ENCODE measurements around the gene DCAF5. TPM values are rescaled to one million over a fixed set of nuclear protein-coding genes. Genes with fewer than 3 reads are reported as not detected.

The DCAF5 gene
- polyA plus RNA-seq, 12 donors: 37.4 to 61.2 (median 45.2) TPM; not detected in 1

GRCh38 chr14:69152181-69152901, 578 bp downstream of the DCAF5 start:
- peak; percentile 45 for DNase-seq

DNA sequence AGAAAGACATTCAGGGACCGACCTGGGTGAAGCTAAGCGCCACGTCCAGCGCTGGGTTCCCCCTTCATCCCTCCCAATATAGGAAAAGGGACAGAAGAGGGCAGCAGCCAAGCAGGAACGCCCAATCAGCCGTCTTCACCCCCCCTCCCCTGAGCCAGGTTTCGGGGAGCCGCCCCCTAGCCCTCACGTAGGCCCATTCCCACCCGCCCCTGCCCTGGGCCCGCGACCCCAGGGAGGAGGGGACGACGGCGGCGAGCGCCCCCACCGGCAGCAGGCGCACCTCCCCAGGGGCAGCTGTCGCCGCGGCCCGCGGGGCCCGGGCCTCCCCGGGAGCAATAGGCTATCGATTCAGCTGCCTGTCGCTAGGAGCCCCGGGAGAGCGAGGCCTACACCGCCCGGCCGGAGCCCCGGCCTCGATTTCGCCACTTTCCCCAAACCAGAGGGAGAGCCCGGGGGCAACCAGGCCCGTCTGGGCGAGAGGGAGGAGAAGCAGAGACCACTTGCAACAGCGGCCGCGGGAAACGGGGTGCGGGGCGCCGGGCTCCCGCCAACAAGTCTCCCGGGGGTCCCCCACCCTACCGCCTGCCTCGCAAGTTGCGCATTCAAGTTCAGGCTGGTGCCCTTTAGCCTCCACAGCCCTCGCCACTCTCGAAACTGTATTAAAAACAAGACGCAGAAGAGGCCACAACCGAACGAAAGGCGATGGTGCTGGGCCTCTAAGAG, 1.3 kb downstream of the DCAF5 start:
- DNase-seq: peak; percentile 73

DNA sequence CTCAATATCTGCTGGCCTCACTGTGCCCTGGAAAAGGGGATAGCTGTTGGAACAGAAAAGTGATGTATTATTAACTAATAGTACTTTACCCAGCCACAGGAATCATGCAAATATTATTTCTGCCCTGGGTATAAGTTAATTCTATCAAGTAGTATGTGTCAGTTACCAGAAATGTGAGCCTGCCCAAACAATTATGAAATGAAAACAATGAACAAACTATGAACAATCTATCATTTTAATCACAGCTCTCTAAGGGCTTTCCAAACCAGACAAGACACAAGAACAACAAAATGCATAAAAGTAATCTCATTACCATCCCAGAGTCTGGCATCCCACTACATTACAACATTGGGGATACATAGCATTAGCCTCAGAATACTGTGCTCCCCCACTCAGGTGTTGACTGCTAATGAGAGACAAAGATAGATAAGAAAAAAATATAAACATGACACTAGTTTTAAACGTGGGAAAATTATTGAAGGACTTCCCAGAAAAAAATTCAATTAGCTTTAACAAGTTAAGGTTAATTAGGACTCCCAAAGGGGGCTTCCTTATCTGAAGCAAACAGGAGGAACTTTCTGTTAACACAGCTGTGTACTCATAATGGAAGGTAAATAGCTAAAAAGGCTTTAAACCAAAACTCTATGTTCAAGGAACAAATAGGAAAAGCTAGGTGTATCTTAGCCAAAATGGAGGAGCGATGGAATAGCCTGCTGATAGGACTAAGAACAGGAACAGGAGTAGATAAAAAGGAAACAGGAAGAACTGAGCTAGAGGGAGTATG, 3.3 kb downstream of the DCAF5 start:
- no peak for DNase-seq

- DNase-seq: no peak
Measured at GRCh38 chr14:69142101-69142500, 10.8 kb downstream of the DCAF5 start.

DNA sequence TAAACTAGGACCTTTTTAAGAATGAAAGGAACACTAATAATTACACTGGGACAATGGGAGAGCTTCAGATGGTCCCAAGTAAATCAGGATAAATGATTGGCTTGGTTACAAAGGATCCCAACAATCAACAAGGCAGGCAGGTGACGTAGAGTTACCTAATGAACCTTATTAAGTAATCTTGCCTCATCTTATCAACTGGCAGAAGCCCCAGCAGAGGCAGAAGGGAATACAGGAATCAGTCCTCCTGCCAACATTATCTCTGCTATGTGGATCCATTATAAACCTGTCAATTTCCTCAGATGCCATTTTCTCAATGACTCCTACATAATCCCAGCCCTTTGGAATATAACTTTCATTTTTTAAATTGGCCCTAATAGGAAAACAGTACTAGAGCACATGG, 11.4 kb downstream of the DCAF5 start:
- DNase-seq: no peak

- DNase-seq: no peak
Measured at GRCh38 chr14:69139743-69140142, 13.2 kb downstream of the DCAF5 start.

- peak; percentile 26 for DNase-seq
Measured at GRCh38 chr14:69137843-69138535, 14.9 kb downstream of the DCAF5 start.

GRCh38 chr14:69137416-69137815, 15.5 kb downstream of the DCAF5 start:
- no peak for DNase-seq

DNA sequence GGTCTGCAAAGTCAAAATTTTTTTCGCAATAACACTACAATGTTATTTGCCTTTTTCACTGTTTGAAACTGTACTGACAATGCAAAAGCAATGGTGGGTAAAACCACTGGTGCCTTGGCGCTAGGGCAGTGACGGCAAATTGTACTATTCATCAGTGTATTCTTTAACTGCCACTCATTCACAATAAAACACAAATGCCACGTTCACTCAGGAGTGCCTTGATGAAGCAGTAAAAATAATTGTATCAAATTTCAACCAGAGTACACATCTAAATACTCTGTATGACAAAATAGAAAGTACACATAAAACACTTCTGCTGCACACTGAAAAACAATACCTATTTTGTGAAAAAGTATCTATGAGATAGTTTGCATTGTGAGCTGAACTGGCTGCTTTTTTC, 17.8 kb downstream of the DCAF5 start:
- no peak for DNase-seq

DNA sequence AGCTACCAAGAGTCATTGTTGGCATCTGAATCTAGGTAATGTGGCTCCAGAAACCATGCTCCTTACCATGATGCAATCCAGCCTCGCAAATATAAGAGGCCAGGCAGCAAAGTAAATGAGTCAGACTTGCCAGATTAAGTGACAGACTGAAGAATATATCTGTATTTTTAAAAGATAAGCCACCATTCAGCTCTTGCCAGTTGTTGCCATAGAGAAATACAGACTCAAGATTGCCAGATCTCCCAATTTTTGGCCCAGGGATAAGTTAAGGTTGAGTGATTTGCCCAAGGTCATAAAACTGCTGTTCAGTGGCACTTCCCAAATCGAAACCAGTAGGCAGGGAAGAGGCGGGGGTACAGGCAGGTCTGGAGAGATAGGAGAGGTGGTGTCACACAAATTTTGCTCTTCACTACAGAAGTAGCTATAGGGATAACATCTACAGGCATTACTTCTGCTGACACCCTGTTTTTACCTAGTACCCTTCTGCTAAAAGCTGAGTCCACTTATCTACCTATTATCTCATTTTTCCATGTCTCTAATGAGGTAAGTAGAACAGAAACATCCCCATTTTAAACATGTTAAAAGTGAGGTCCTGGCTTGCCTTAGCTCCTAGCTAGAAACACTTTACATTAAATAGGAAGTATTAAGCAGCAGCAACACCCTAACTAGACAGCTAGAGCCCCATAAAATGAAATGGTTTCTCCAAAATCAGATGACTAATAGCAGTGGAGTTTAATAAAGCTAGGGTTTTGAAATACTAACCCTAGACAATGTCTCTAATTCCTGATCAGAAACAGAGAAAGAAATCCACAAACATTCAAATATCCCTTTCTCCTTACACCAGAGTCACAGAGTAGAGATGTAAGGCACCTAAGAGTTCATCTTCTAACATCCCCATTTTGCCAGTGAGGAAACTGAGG, 19.5 kb downstream of the DCAF5 start:
- no peak for DNase-seq

DNA sequence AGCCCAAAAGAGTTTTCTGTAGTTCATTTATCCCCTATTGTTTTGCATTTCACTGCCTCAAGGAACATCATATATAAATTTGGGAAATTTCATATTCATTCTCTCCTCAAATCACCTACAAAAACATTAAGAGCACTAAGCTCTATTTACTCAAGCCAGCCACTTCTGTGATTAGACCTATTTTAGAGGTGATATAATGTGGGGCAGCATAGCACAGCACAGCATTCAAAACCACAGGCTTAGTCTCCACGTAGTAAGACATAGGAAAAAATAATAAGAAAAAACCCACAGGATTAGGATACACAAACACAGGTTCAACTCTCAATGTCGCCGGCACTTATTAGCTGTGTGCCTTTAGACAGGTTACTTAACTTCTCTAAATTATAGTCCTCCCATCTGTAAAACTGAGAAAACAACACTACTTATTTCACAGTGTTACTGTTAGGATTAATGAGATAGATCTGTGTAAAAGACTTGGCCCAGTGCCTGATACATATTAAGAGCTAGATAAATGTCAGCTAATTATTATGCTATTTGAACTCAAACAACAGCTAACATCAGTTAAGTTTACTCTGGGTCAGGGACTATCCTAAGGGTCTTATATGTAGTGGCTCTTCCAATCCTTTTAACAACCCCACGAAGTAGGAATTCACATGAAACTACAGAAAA, 20.3 kb downstream of the DCAF5 start:
- no peak for DNase-seq

DNA sequence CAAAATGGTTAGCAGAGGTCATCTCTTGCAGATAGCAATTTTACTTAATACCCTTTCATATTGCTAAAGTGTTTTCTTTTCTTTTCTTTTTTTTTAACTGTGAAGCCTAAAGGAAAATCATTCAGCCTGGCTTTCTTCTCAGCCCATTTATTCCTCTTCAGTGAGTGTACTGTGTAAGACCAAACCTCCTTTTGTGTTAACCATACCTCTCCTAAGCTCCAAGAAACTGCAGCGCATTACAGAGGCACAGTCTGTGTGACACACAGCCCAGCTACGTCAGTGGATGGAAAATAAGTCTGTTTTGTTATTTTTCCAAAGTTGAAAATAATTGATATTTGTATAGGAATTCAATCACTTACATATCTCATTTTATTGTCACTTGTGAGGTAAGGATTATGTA, 21.7 kb downstream of the DCAF5 start:
- no peak for DNase-seq

- DNase-seq: peak; percentile 80
Measured at GRCh38 chr14:69129264-69129880, 23.5 kb downstream of the DCAF5 start.

GRCh38 chr14:69118305-69118704, 34.6 kb downstream of the DCAF5 start:
- DNase-seq: no peak

GRCh38 chr14:69117020-69117767, 35.7 kb downstream of the DCAF5 start:
- no peak for DNase-seq

DNA sequence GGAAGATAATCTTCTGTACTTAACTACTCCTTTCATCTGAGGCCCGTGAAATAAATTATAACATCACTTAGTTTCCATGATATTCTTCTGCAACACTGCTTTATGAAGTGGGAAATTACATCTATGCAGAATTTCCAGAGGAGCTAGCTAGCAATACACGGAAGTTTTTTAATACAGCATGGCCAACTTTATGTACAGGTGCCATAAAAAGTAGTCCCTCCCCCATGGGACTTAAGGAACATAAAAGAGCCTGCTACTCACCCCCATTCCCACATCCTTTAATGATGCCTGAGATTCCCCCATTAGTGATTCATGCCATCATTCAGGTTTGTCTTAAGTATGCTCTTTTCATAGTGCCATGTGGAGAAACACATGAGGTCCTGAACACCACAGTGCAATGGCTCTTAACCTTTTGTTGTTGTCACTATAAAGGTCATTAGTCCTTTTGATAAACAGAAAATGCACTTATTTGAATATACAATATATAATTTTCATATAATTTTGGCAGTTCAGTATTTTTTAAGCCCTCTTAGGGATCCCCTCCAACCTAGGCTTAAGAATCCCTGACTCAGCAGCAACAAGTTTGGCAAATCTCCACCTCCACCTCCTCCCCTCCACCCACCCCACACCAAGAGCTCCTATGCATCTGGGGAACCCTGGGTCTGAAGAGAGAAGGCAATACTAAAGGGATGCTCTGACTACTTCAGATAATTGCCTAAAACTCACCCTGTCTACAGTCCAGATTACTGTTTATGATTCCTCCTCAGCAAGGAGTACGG, 37.3 kb downstream of the DCAF5 start:
- no peak for DNase-seq

- no peak for DNase-seq
Measured at GRCh38 chr14:69114763-69115162, 38.2 kb downstream of the DCAF5 start.

DNA sequence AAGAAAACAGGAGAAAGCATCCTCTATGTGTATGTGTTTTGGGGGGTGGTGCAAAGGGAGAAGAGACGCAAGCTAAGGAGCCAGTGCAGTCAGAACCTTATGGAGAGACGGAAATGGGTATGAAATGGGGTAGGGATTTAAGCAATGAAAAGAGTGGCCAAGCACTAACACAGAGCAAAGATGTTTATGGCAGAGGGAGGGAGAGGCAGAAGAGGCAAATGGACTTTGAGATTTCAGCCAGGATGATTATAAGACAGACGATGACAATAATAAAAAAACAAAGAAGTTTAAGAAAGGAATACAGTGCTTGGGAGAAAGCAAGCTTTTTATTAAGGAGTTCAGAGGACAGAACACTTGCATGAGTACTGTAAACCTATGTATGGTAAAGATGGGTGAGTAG, 44.6 kb downstream of the DCAF5 start:
- no peak for DNase-seq
